WI38 (cell line): Measurements from ENCODE around the gene TTLL6.

Experiments
- H3K4me3 ChIP-seq: 2 replicates; pipeline ENCODE4 v1.5.1; 2011; ENCODE audit warnings: low read depth, mild to moderate bottlenecking, control low read depth, low read length
- CTCF ChIP-seq: IDR thresholded peaks from 2 replicates; pipeline ENCODE4 v1.5.1; 2012; ENCODE audit warnings: low read depth, mild to moderate bottlenecking, control low read depth, low read length

TTLL6 gene

GRCh38 chr17:48816774-48817590 lies at the start of gene TTLL6:
Gene TTLL6, minus strand, starts transcription at chr17:48817229. Its CDS starts 157 bp downstream, at chr17:48817072.
- TF ChIP-seq CTCF, result no peak
- H3K4me3 ChIP-seq, result peak within 1 kb of the TSS; percentile 39; the same call in 1 of the 2 replicates

DNA sequence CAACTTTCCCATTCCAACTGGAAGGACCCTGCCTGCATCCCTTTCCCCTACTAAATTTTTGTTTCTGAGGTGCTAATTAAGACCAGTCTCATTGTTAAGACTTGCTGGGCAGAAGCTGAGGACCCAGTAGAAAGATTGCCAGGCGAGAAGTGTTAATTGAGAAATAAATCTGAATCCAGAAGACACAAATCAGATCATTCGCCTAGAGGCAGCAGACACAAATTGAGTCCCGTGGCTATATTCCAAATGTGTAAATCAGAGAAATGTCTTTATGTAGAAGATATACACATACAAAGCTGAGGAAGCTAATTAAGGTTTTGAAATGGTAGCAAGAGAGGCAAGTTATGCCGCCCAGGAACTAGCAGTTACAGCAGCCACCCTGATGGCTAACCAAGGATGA lies 43.4 kb upstream of the TTLL6 start:
- no peak for TF ChIP-seq CTCF
- no peak overlapping the region for H3K4me3 ChIP-seq

DNA sequence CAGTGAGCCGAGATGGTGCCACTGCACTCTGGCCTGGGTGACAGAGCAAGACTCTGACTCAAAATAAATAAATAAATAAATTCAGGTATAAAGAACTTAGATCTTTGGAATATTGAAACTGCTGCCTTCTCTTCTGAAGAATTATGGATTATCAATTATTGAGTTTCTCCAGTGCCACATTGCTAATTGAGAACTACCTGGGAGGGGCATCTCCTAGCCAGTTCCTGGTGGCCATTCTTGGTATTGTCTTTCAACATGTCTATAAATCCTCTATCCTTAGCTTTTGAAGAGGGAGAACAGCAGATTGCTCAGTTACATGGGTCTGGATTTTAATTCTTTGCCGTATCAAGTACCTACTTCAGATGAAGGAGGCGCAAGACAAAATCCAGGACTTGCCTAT lies 43.0 kb upstream of the TTLL6 start:
- TF ChIP-seq CTCF, result peak; percentile 6; the same call in 1 of the 2 replicates
- H3K4me3 ChIP-seq, result no peak overlapping the region

DNA sequence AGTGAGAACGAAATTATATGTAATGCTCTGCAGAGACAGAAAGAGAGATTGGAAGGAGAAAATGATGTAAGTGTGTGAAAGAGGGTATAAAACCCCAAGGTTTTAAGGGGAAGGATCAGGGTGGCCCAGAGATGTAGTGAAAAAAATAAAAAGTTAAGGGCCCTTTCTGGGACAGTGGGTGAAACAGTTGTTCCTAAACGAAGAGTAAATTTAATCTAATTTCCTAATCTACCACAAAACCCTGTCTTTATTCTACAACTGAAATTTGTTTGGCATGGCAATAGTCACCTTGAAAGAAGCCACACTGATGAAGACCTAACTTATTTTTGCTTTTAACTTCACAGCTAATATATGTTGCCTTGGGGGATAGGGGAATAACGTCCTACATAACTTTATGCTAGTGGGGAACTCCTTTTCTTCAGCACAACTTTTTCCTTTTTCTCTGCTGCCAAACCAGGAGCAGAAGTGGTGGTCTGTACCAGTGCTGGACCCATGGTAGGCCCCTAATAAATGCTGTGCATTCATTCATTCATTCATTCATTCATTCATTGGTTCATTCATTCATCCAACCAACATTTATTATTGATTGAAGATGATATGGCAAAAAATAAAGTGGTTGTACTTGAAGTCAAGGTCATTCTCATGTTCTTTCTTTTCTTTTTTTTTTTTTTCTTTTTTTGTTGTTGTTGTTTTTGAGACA lies 39.2 kb upstream of the TTLL6 start:
- TF ChIP-seq CTCF, result no peak
- H3K4me3 ChIP-seq, result no peak overlapping the region

GRCh38 chr17:48854774-48855476 lies 37.9 kb upstream of the TTLL6 start:
- H3K4me3 ChIP-seq, result no peak overlapping the region
- no peak for TF ChIP-seq CTCF

GRCh38 chr17:48850792-48851323 lies 33.8 kb upstream of the TTLL6 start:
- no peak overlapping the region for H3K4me3 ChIP-seq
- no peak for TF ChIP-seq CTCF
